ENCODE data around the gene BLOC1S5. TPM values are rescaled to one million over a fixed set of nuclear protein-coding genes. Genes with fewer than 3 reads are reported as not detected.

The BLOC1S5 gene
- total and polyA plus RNA-seq, 12 donors = 5.3 to 27.7 (median 15.0) TPM

- intact Hi-C loops (cut with DNase I) = no loop called here
- WGBS, 4 donors = 41 to 51% (median 49%) methylated on average over 4 of the region's 4 CpGs
- no peak for DNase-seq
Observed at GRCh38 chr6:8110117-8110721, 46.0 kb upstream of the BLOC1S5 start.

GRCh38 chr6:8108759-8109539 is 44.8 kb upstream of the BLOC1S5 start:
- 72 to 83% (median 78%) methylated on average over 10 to 13 of the region's 13 CpGs for WGBS, 4 donors
- no peaks in the 10 kb centered on the region for H3K4me1 ChIP-seq (replicated peaks in 1 of 2)
- no peaks in the 10 kb centered on the region for H3K27me3 ChIP-seq
- intact Hi-C loops (cut with DNase I) = no loop called here
- no peak overlapping the region for H3K4me3 ChIP-seq
- TF ChIP-seq CTCF (IDR thresholded peaks at IDR 0.05) = no peak
- TF ChIP-seq POLR2A (IDR thresholded peaks at IDR 0.05) = no peak
- DNase-seq = no peak
- no peaks in the 10 kb centered on the region for H3K36me3 ChIP-seq (replicated peaks in 1 of 2)
- no peak overlapping the region for H3K27ac ChIP-seq
- no peaks in the 10 kb centered on the region for H3K9me3 ChIP-seq (replicated peaks in 1 of 3)

More at GRCh38 chr6:8110117-8110721, 46.0 kb upstream of the BLOC1S5 start:
- TF ChIP-seq CTCF (IDR thresholded peaks at IDR 0.05) (no peak), POLR2A (IDR thresholded peaks at IDR 0.05) (no peak)
- H3K36me3 ChIP-seq (replicated peaks in 1 of 2) = no peaks in the 10 kb centered on the region
- H3K9me3 ChIP-seq (replicated peaks in 1 of 3) = no peaks in the 10 kb centered on the region
- H3K4me1 ChIP-seq (replicated peaks in 1 of 2) = no peaks in the 10 kb centered on the region
- H3K4me3 ChIP-seq = no peak overlapping the region
- no peaks in the 10 kb centered on the region for H3K27me3 ChIP-seq
- no peak overlapping the region for H3K27ac ChIP-seq

GRCh38 chr6:8108031-8108660 is 44.0 kb upstream of the BLOC1S5 start:
- Histone ChIP-seq H3K4me3 (no peak overlapping the region), H3K9me3 (replicated peaks in 1 of 3) (no peaks in the 10 kb centered on the region), H3K27me3 (no peaks in the 10 kb centered on the region), H3K4me1 (replicated peaks in 1 of 2) (no peaks in the 10 kb centered on the region), H3K27ac (no peak overlapping the region), H3K36me3 (replicated peaks in 1 of 2) (no peaks in the 10 kb centered on the region)
- no peak for TF ChIP-seq POLR2A (IDR thresholded peaks at IDR 0.05)
- TF ChIP-seq CTCF (IDR thresholded peaks at IDR 0.05) = no peak
- WGBS, 4 donors = 38 to 45% (median 43%) methylated on average over 4 of the region's 4 CpGs
- intact Hi-C loops (cut with DNase I) = no loop called here
- peak in 5 of 7 donors; percentile 17 to 44 (median 26) for DNase-seq

GRCh38 chr6:8105791-8106190 is 41.6 kb upstream of the BLOC1S5 start:
- TF ChIP-seq POLR2A (IDR thresholded peaks at IDR 0.05) (no peak), CTCF (IDR thresholded peaks at IDR 0.05) (no peak)
- Histone ChIP-seq H3K27ac (no peak overlapping the region), H3K4me1 (replicated peaks in 1 of 2) (peaks cover 10 to 12% of the 10 kb centered on the region in 2 donors), H3K36me3 (replicated peaks in 1 of 2) (no peaks in the 10 kb centered on the region), H3K4me3 (no peak overlapping the region), H3K27me3 (no peaks in the 10 kb centered on the region), H3K9me3 (replicated peaks in 1 of 3) (no peaks in the 10 kb centered on the region)
- intact Hi-C loops (cut with DNase I) = no loop called here
- DNase-seq = no peak

Data from adrenal gland (tissue), 12 donors.